WTC11 (cell line): ENCODE measurements around the gene KLK14. TPM values are rescaled to one million over a fixed set of nuclear protein-coding genes. Genes with fewer than 3 reads are reported as not detected.

Experiments
- ATAC-seq: fragments of 200-7000 bp; cut with Tn5 transposase; 2 replicates; pipeline ENCODE4 v1.10.0; 2021; ENCODE audit warnings: mild to moderate bottlenecking, moderate library complexity
- CTCF ChIA-PET: fragments of 300-600 bp; sonication (Branson Sonifier 250); formaldehyde crosslinking; loops from one replicate; lab custom pipeline; 2021; ENCODE audit warnings: antibody characterized with exemption; lab: Charles Lee
- POLR2A ChIA-PET: fragments of 350-600 bp; sonication (Branson Sonifier 250); formaldehyde crosslinking; loops from one replicate; lab custom pipeline; 2021; ENCODE audit warnings: antibody characterized with exemption; lab: Charles Lee
- DNase-seq: peaks from one replicate; pipeline ENCODE4 v3.0.0; 2021; ENCODE audit warnings: low spot score
- H3K27ac Mint-ChIP-seq: 2 replicates; pipeline ENCODE4 v1.8.0; 2021; ENCODE audit warnings: mixed read lengths
- H3K27me3 Mint-ChIP-seq: 2 replicates; pipeline ENCODE4 v1.8.0; 2021; ENCODE audit warnings: low read depth, mild to moderate bottlenecking, moderate library complexity, mixed read lengths
- H3K36me3 Mint-ChIP-seq: 2 replicates; pipeline ENCODE4 v1.8.0; 2021; ENCODE audit warnings: mixed read lengths
- H3K4me1 Mint-ChIP-seq: 2 replicates; pipeline ENCODE4 v1.8.0; 2022; ENCODE audit warnings: mixed read lengths
- H3K4me3 Mint-ChIP-seq: 2 replicates; pipeline ENCODE4 v1.8.0; 2021; ENCODE audit warnings: mild to moderate bottlenecking, moderate library complexity, mixed read lengths
- H3K9me3 Mint-ChIP-seq: 2 replicates; pipeline ENCODE4 v1.8.0; 2021; ENCODE audit warnings: mixed read lengths
- GABPB1 ChIP-seq: sonication (generic); formaldehyde crosslinking; IDR thresholded peaks from 2 replicates; pipeline ENCODE4 v1.8.1; 2023; ENCODE audit warnings: mild to moderate bottlenecking, missing genetic modification reagents
- IRF2 ChIP-seq: sonication (generic); formaldehyde crosslinking; IDR thresholded peaks from 2 replicates; pipeline ENCODE4 v1.8.0; 2022; ENCODE audit warnings: low read depth, missing genetic modification reagents, borderline replicate concordance
- NR2C2 ChIP-seq: sonication (generic); formaldehyde crosslinking; IDR thresholded peaks from 2 replicates; pipeline ENCODE4 v1.8.0; 2022; ENCODE audit warnings: mild to moderate bottlenecking, missing genetic modification reagents
- RELA ChIP-seq: sonication (generic); formaldehyde crosslinking; IDR thresholded peaks from 2 replicates; pipeline ENCODE4 v1.8.1; 2022; ENCODE audit warnings: missing genetic modification reagents, mild to moderate bottlenecking, borderline replicate concordance
- SMAD3 ChIP-seq: sonication (generic); formaldehyde crosslinking; IDR thresholded peaks from 2 replicates; pipeline ENCODE4 v1.8.0; 2022; ENCODE audit warnings: missing genetic modification reagents, mild to moderate bottlenecking, borderline replicate concordance
- ZNF671 ChIP-seq: fragments of 250-450 bp; sonication (Bioruptor Pico); IDR thresholded peaks from 2 replicates; pipeline ENCODE4 v1.8.0; 2021; ENCODE audit warnings: mild to moderate bottlenecking
- total RNA-seq: library from RNA; stranded (reverse); gene quantifications from 3 replicates; pipeline ENCODE4 v1.2.3, GENCODE V29; 2021
- TF ChIP-seq, protein P1 (sequence below): sonication (generic); formaldehyde crosslinking; IDR thresholded peaks from 2 replicates; pipeline ENCODE4 v1.8.0; 2022; ENCODE audit warnings: mild to moderate bottlenecking, missing genetic modification reagents
- TF ChIP-seq, protein P2 (sequence below): sonication (generic); formaldehyde crosslinking; IDR thresholded peaks from 2 replicates; pipeline ENCODE4 v1.8.0; 2022; ENCODE audit warnings: mild to moderate bottlenecking, missing genetic modification reagents
- TF ChIP-seq, protein P3 (sequence below): sonication (generic); formaldehyde crosslinking; IDR thresholded peaks from 2 replicates; pipeline ENCODE4 v1.8.0; 2023; ENCODE audit warnings: missing genetic modification reagents, mild to moderate bottlenecking, borderline replicate concordance
- TF ChIP-seq, protein P4 (sequence below): sonication (generic); formaldehyde crosslinking; IDR thresholded peaks from 2 replicates; pipeline ENCODE4 v1.8.0; 2023; ENCODE audit warnings: mild to moderate bottlenecking, missing genetic modification reagents
- TF ChIP-seq, protein P5 (sequence below): sonication (generic); formaldehyde crosslinking; IDR thresholded peaks from 2 replicates; pipeline ENCODE4 v1.8.0; 2022; ENCODE audit warnings: mild to moderate bottlenecking, missing genetic modification reagents
- TF ChIP-seq, protein P6 (sequence below): sonication (generic); formaldehyde crosslinking; IDR thresholded peaks from 2 replicates; pipeline ENCODE4 v1.8.0; 2022; ENCODE audit warnings: mild to moderate bottlenecking, missing genetic modification reagents
- TF ChIP-seq, protein P7 (sequence below): fragments of 250-450 bp; sonication (Bioruptor Pico); IDR thresholded peaks from 2 replicates; pipeline ENCODE4 v1.9.0; 2021; ENCODE audit warnings: mild to moderate bottlenecking
- TF ChIP-seq, protein P8 (sequence below): sonication (generic); formaldehyde crosslinking; IDR thresholded peaks from 2 replicates; pipeline ENCODE4 v1.8.1; 2023; ENCODE audit warnings: mild to moderate bottlenecking, missing genetic modification reagents

The KLK14 gene
- total RNA-seq, 1 experiment from 2014 or later, result 1.1 TPM

DNA sequence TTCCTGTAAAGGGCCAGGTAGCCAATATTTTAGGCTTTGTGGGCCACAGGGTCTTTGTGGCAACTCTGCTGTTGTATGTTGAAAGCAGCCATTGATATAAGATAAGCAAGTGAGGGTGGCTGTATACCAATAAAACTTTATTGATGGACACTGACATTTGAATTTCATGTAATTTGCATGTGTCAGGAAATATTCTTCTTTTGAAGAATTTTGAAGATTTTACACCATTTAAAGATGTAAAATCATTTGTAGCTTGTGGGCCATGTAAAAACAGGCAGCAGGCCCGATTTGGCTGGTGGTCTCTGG lies 27.9 kb upstream of the KLK14 start (continued):
- TF ChIP-seq, protein P1, sequence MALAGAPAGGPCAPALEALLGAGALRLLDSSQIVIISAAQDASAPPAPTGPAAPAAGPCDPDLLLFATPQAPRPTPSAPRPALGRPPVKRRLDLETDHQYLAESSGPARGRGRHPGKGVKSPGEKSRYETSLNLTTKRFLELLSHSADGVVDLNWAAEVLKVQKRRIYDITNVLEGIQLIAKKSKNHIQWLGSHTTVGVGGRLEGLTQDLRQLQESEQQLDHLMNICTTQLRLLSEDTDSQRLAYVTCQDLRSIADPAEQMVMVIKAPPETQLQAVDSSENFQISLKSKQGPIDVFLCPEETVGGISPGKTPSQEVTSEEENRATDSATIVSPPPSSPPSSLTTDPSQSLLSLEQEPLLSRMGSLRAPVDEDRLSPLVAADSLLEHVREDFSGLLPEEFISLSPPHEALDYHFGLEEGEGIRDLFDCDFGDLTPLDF, result no peak

DNA sequence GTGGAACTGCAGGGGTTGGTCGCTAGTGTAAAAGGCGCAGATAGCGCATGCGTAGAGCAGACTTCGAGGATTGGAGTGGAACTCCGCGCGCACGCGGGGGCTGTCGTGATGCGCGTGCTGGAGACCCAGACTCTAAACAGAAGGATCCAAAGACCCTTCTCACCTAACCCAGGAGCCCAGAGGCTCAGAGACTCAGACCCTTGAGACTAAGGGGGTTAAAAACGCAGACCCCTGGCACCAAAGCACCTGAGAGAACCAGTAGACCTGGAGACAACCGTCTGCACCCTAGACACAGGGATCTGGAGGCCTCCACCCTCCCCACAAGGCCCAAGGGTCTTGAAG lies 26.1 kb upstream of the KLK14 start:
- H3K36me3 Mint-ChIP-seq, result no peaks in the 10 kb centered on the region
- CTCF ChIA-PET, result interaction anchor here (1.1 to 1.4 kb wide), 2 partner anchors 14 to 150 kb away, joined by 3 to 4 read pairs; no protein-coding TSS in a partner anchor

DNA sequence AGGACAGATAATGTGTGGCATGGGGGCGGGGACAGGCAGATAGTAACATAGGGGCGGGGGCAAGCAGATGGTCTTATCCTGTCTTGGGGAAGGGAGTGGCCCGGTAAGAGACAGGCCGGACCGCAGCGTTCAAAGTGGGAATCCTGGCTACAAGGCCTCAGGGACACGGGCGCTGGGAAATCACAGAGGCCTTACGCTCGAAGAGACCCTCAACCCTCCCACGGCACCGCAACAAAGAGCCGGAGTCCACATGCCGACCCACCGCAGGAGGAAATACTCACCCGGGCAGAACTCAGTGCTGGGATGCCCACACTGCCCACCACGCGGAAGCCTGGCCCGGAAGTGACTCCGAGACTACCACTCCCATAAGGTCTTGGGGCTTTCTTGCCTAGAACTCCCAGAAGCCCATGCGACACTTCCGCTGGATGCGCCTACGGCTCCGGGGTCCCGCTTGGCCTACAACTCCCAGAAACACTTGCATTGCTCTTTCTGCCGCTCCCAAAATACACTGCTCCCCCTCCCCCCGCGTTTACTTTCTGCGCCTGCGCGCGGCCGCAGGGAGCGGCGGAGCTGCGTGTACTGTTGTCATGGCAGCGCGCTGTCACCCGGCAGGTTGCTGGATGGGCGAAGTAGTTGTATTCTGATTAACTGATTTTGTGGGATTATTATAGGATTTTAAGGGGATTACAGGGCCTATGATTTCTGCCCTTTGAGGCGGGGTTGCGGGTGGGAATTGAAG lies 25.5 kb upstream of the KLK14 start, which contains the start of gene CTU1:
Gene CTU1, minus strand, starts transcription at position 344 of the 739 bp plus-strand sequence. CDS start 3,840 bp downstream, outside the sequence.
- Mint-ChIP-seq H3K27ac (peak within 1 kb of the TSS; percentile 75), H3K9me3 (no peaks in the 10 kb centered on the region), H3K36me3 (no peaks in the 10 kb centered on the region), H3K4me3 (peak within 1 kb of the TSS; percentile 90), H3K27me3 (peaks cover 9% of the 10 kb centered on the region), H3K4me1 (peaks cover 8% of the 10 kb centered on the region)
- ATAC-seq, result peak; percentile 97
- ChIA-PET CTCF (interaction anchor here (1.1 to 1.4 kb wide), 2 partner anchors 14 to 151 kb away, joined by 3 to 4 read pairs; no protein-coding TSS in a partner anchor), POLR2A (no interaction called here)
- peak; percentile 98 for DNase-seq
- TF ChIP-seq, protein P2, sequence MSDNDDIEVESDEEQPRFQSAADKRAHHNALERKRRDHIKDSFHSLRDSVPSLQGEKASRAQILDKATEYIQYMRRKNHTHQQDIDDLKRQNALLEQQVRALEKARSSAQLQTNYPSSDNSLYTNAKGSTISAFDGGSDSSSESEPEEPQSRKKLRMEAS (CRISPR knock-in tag), result peak; percentile 80
- TF ChIP-seq, protein P3, sequence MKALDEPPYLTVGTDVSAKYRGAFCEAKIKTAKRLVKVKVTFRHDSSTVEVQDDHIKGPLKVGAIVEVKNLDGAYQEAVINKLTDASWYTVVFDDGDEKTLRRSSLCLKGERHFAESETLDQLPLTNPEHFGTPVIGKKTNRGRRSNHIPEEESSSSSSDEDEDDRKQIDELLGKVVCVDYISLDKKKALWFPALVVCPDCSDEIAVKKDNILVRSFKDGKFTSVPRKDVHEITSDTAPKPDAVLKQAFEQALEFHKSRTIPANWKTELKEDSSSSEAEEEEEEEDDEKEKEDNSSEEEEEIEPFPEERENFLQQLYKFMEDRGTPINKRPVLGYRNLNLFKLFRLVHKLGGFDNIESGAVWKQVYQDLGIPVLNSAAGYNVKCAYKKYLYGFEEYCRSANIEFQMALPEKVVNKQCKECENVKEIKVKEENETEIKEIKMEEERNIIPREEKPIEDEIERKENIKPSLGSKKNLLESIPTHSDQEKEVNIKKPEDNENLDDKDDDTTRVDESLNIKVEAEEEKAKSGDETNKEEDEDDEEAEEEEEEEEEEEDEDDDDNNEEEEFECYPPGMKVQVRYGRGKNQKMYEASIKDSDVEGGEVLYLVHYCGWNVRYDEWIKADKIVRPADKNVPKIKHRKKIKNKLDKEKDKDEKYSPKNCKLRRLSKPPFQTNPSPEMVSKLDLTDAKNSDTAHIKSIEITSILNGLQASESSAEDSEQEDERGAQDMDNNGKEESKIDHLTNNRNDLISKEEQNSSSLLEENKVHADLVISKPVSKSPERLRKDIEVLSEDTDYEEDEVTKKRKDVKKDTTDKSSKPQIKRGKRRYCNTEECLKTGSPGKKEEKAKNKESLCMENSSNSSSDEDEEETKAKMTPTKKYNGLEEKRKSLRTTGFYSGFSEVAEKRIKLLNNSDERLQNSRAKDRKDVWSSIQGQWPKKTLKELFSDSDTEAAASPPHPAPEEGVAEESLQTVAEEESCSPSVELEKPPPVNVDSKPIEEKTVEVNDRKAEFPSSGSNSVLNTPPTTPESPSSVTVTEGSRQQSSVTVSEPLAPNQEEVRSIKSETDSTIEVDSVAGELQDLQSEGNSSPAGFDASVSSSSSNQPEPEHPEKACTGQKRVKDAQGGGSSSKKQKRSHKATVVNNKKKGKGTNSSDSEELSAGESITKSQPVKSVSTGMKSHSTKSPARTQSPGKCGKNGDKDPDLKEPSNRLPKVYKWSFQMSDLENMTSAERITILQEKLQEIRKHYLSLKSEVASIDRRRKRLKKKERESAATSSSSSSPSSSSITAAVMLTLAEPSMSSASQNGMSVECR (CRISPR knock-in tag), result peak; percentile 71; the same call in 1 of the 2 replicates
- TF ChIP-seq GABPB1 (CRISPR knock-in tag), result peak; percentile 87; the same call in 1 of the 2 replicates
- TF ChIP-seq, protein P4, sequence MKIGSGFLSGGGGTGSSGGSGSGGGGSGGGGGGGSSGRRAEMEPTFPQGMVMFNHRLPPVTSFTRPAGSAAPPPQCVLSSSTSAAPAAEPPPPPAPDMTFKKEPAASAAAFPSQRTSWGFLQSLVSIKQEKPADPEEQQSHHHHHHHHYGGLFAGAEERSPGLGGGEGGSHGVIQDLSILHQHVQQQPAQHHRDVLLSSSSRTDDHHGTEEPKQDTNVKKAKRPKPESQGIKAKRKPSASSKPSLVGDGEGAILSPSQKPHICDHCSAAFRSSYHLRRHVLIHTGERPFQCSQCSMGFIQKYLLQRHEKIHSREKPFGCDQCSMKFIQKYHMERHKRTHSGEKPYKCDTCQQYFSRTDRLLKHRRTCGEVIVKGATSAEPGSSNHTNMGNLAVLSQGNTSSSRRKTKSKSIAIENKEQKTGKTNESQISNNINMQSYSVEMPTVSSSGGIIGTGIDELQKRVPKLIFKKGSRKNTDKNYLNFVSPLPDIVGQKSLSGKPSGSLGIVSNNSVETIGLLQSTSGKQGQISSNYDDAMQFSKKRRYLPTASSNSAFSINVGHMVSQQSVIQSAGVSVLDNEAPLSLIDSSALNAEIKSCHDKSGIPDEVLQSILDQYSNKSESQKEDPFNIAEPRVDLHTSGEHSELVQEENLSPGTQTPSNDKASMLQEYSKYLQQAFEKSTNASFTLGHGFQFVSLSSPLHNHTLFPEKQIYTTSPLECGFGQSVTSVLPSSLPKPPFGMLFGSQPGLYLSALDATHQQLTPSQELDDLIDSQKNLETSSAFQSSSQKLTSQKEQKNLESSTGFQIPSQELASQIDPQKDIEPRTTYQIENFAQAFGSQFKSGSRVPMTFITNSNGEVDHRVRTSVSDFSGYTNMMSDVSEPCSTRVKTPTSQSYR (CRISPR knock-in tag), result peak; percentile 74
- TF ChIP-seq, protein P5, sequence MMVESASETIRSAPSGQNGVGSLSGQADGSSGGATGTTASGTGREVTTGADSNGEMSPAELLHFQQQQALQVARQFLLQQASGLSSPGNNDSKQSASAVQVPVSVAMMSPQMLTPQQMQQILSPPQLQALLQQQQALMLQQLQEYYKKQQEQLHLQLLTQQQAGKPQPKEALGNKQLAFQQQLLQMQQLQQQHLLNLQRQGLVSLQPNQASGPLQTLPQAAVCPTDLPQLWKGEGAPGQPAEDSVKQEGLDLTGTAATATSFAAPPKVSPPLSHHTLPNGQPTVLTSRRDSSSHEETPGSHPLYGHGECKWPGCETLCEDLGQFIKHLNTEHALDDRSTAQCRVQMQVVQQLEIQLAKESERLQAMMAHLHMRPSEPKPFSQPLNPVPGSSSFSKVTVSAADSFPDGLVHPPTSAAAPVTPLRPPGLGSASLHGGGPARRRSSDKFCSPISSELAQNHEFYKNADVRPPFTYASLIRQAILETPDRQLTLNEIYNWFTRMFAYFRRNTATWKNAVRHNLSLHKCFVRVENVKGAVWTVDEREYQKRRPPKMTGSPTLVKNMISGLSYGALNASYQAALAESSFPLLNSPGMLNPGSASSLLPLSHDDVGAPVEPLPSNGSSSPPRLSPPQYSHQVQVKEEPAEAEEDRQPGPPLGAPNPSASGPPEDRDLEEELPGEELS, result 0 out of 2 replicates have a peak, but pooled peaks have one; percentile 20

More for the DNA sequence above, 26.1 kb upstream of the KLK14 start:
- DNase-seq (no peak), ATAC-seq (no peak)
- H3K9me3 Mint-ChIP-seq, result no peaks in the 10 kb centered on the region
- TF ChIP-seq SMAD3 (CRISPR knock-in tag) (no peak), IRF2 (CRISPR knock-in tag) (no peak), RELA (CRISPR knock-in tag) (no peak), NR2C2 (CRISPR knock-in tag) (no peak), ZNF671 (CRISPR knock-in tag) (no peak)
- TF ChIP-seq, protein P6, sequence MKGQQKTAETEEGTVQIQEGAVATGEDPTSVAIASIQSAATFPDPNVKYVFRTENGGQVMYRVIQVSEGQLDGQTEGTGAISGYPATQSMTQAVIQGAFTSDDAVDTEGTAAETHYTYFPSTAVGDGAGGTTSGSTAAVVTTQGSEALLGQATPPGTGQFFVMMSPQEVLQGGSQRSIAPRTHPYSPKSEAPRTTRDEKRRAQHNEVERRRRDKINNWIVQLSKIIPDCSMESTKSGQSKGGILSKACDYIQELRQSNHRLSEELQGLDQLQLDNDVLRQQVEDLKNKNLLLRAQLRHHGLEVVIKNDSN (CRISPR knock-in tag), result no peak
- TF ChIP-seq, protein P7, sequence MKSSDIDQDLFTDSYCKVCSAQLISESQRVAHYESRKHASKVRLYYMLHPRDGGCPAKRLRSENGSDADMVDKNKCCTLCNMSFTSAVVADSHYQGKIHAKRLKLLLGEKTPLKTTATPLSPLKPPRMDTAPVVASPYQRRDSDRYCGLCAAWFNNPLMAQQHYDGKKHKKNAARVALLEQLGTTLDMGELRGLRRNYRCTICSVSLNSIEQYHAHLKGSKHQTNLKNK (CRISPR knock-in tag), result no peak
- TF ChIP-seq, protein P5, result no peak
- TF ChIP-seq, protein P8, sequence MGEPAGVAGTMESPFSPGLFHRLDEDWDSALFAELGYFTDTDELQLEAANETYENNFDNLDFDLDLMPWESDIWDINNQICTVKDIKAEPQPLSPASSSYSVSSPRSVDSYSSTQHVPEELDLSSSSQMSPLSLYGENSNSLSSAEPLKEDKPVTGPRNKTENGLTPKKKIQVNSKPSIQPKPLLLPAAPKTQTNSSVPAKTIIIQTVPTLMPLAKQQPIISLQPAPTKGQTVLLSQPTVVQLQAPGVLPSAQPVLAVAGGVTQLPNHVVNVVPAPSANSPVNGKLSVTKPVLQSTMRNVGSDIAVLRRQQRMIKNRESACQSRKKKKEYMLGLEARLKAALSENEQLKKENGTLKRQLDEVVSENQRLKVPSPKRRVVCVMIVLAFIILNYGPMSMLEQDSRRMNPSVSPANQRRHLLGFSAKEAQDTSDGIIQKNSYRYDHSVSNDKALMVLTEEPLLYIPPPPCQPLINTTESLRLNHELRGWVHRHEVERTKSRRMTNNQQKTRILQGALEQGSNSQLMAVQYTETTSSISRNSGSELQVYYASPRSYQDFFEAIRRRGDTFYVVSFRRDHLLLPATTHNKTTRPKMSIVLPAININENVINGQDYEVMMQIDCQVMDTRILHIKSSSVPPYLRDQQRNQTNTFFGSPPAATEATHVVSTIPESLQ (CRISPR knock-in tag), result no peak
- H3K27me3 Mint-ChIP-seq, result peaks cover 9% of the 10 kb centered on the region
- POLR2A ChIA-PET, result interaction anchor here (0.7 kb wide), 1 partner anchor 52 kb away, joined by 9 read pairs; no protein-coding TSS in a partner anchor
- H3K4me1 Mint-ChIP-seq, result peaks cover 8% of the 10 kb centered on the region
- H3K27ac Mint-ChIP-seq, result no peak overlapping the region
- H3K4me3 Mint-ChIP-seq, result peak overlapping the region; percentile 90
